ENCODE data around the gene ACSF2.

- TF ChIP-seq CTCF (IDR thresholded peaks at IDR 0.05) (peak; percentile 53 to 99 (median 90)), POLR2A (IDR thresholded peaks at IDR 0.05) (no peak)
These were observed 56.5 kb downstream of the ACSF2 start for GRCh38 chr17:50482516-50482915.

Data from thyroid gland (tissue), 4 donors.